H9 (cell line): ENCODE data around the gene LRPPRC. TPM values are rescaled to one million over a fixed set of nuclear protein-coding genes. Genes with fewer than 3 reads are reported as not detected.

Source experiments
- DNase-seq: peaks from one replicate; pipeline ENCODE4 v3.0.0-alpha.2; 2017
- H2AFZ ChIP-seq: one replicate; pipeline ENCODE4 v1.6.1; 2013; ENCODE audit warnings: mild to moderate bottlenecking, low read length, control low read depth, moderate library complexity
- H2AK5ac ChIP-seq: 2 replicates; pipeline ENCODE4 v1.6.1; 2013; ENCODE audit warnings: low read length, control low read depth, mixed read lengths; ENCODE audit not compliant: insufficient read length
- H2BK120ac ChIP-seq: one replicate; pipeline ENCODE4 v1.6.1; 2013; ENCODE audit warnings: low read depth, mild to moderate bottlenecking, low read length, control low read depth, inconsistent platforms; ENCODE audit not compliant: poor library complexity, severe bottlenecking
- H2BK12ac ChIP-seq: 2 replicates; pipeline ENCODE4 v1.6.1; 2013; ENCODE audit warnings: low read length, control low read depth, mixed read lengths, low read depth; ENCODE audit not compliant: insufficient read length
- H2BK15ac ChIP-seq: 2 replicates; pipeline ENCODE4 v1.6.1; 2013; ENCODE audit warnings: low read depth, low read length, control low read depth
- H2BK20ac ChIP-seq: one replicate; pipeline ENCODE4 v1.6.1; 2013; ENCODE audit warnings: low read depth, mild to moderate bottlenecking, low read length, control low read depth, inconsistent platforms; ENCODE audit not compliant: poor library complexity, severe bottlenecking
- H2BK5ac ChIP-seq: 2 replicates; pipeline ENCODE4 v1.6.1; 2013; ENCODE audit warnings: low read length, control low read depth, mixed read lengths; ENCODE audit not compliant: insufficient read length
- H3K14ac ChIP-seq: 2 replicates; pipeline ENCODE4 v1.6.1; 2013; ENCODE audit warnings: low read length, control low read depth; ENCODE audit not compliant: insufficient read depth
- H3K18ac ChIP-seq: 2 replicates; pipeline ENCODE4 v1.6.1; 2013; ENCODE audit warnings: low read depth, mild to moderate bottlenecking, mixed read lengths, low read length, control low read depth; ENCODE audit not compliant: insufficient read length
- H3K23ac ChIP-seq: 2 replicates; pipeline ENCODE4 v1.6.1; 2013; ENCODE audit warnings: low read length, control low read depth, mixed read lengths, low read depth; ENCODE audit not compliant: insufficient read length
- H3K23me2 ChIP-seq: 2 replicates; pipeline ENCODE4 v1.6.1; 2013; ENCODE audit warnings: low read depth, mild to moderate bottlenecking, mixed read lengths, low read length, control low read depth; ENCODE audit not compliant: insufficient read length, poor library complexity, severe bottlenecking
- H3K27ac ChIP-seq: 2 replicates; pipeline ENCODE4 v1.5.1; 2013; ENCODE audit warnings: low read length, control low read depth, mixed read lengths, low read depth; ENCODE audit not compliant: insufficient read length
- H3K27me3 ChIP-seq: 2 replicates; pipeline ENCODE4 v1.6.1; 2013; ENCODE audit warnings: low read length, control low read depth, inconsistent platforms; ENCODE audit not compliant: insufficient read depth
- H3K4ac ChIP-seq: 2 replicates; pipeline ENCODE4 v1.6.1; 2013; ENCODE audit warnings: low read depth, mild to moderate bottlenecking, control low read depth, inconsistent platforms, low read length, moderate library complexity
- H3K4me1 ChIP-seq: 2 replicates; pipeline ENCODE4 v1.6.1; 2013; ENCODE audit warnings: low read length, control low read depth, inconsistent platforms; ENCODE audit not compliant: insufficient read depth
- H3K4me2 ChIP-seq: 2 replicates; pipeline ENCODE4 v1.6.1; 2013; ENCODE audit warnings: low read length, control low read depth, mixed read lengths; ENCODE audit not compliant: insufficient read length, insufficient read depth
- H3K56ac ChIP-seq: 2 replicates; pipeline ENCODE4 v1.6.1; 2013; ENCODE audit warnings: low read depth, mild to moderate bottlenecking, mixed read lengths, low read length, control low read depth; ENCODE audit not compliant: insufficient read length
- H3K79me1 ChIP-seq: 2 replicates; pipeline ENCODE4 v1.6.1; 2013; ENCODE audit warnings: low read depth, mild to moderate bottlenecking, moderate library complexity, low read length, control low read depth, inconsistent platforms; ENCODE audit not compliant: insufficient read depth, poor library complexity, severe bottlenecking
- H3K79me2 ChIP-seq: 2 replicates; pipeline ENCODE4 v1.6.1; 2013; ENCODE audit warnings: low read length, control low read depth, inconsistent platforms; ENCODE audit not compliant: insufficient read depth
- H3K9ac ChIP-seq: 2 replicates; pipeline ENCODE4 v1.6.1; 2013; ENCODE audit warnings: low read length, control low read depth, mixed read lengths; ENCODE audit not compliant: insufficient read length; ENCODE audit errors: extremely low read depth
- H3K9me3 ChIP-seq: one replicate; pipeline ENCODE4 v1.6.1; 2013; ENCODE audit warnings: low read depth, low read length, inconsistent platforms; ENCODE audit not compliant: control insufficient read depth
- H3T11ph ChIP-seq: one replicate; pipeline ENCODE4 v1.6.1; 2013; ENCODE audit warnings: mild to moderate bottlenecking, low read length, control low read depth, inconsistent platforms
- H4K20me1 ChIP-seq: one replicate; pipeline ENCODE4 v1.6.1; 2013; ENCODE audit not compliant: control insufficient read depth, insufficient read length, insufficient read depth
- H4K5ac ChIP-seq: 2 replicates; pipeline ENCODE4 v1.6.1; 2013; ENCODE audit warnings: low read depth, mild to moderate bottlenecking, mixed read lengths, low read length, control low read depth; ENCODE audit not compliant: insufficient read length
- H4K8ac ChIP-seq: replicated peaks from 2 replicates; pipeline ENCODE4 v1.6.1; 2013; ENCODE audit warnings: low read length, control low read depth, mixed read lengths, low read depth; ENCODE audit not compliant: insufficient read length
- H4K91ac ChIP-seq: 2 replicates; pipeline ENCODE4 v1.6.1; 2013; ENCODE audit warnings: low read depth, mild to moderate bottlenecking, moderate library complexity, mixed read lengths, low read length, control low read depth; ENCODE audit not compliant: insufficient read length
- H3K27ac Mint-ChIP-seq, 3 experiments: 2 replicates in 2 of 3; 3 replicates in 1 of 3; pipeline ENCODE4 v1.8.0; 2020 to 2021; ENCODE audit warnings: mixed read lengths in 3 of 3, mild to moderate bottlenecking in 1 of 3, moderate library complexity in 1 of 3
- H3K27me3 Mint-ChIP-seq: 2 replicates; pipeline ENCODE4 v1.8.0; 2021; ENCODE audit warnings: low read depth, mild to moderate bottlenecking, moderate library complexity, mixed read lengths
- H3K36me3 Mint-ChIP-seq, 3 experiments: 2 replicates in 2 of 3; 3 replicates in 1 of 3; pipeline ENCODE4 v1.8.0; 2020 to 2021; ENCODE audit warnings: low read depth in 3 of 3, mixed read lengths in 3 of 3; ENCODE audit not compliant: insufficient read depth in 1 of 3
- H3K4me1 Mint-ChIP-seq, 2 experiments: 2 replicates each; pipeline ENCODE4 v1.8.0; 2020; ENCODE audit warnings: mixed read lengths in 2 of 2
- H3K4me3 Mint-ChIP-seq, 2 experiments: 2 replicates in 1 of 2; 3 replicates in 1 of 2; pipeline ENCODE4 v1.8.0; 2020 to 2021; ENCODE audit warnings: mild to moderate bottlenecking in 2 of 2, mixed read lengths in 2 of 2, moderate library complexity in 1 of 2
- H3K9me3 Mint-ChIP-seq, 2 experiments: 2 replicates in 1 of 2; 3 replicates in 1 of 2; pipeline ENCODE4 v1.8.0; 2020; ENCODE audit warnings: mild to moderate bottlenecking in 2 of 2, mixed read lengths in 2 of 2, moderate library complexity in 1 of 2
- CTCF ChIP-seq: fragments of 200-600 bp; sonication (generic); conservative IDR thresholded peaks from 3 replicates; pipeline ENCODE4 v1.8.0; 2021; ENCODE audit warnings: antibody characterized with exemption, mild to moderate bottlenecking
- WGBS: extraction: QIAGEN DNeasy Blood & Tissue Kit; methylation state at CpG from one replicate; pipeline ENCODE4 v1.1.7; 2013; ENCODE audit warnings: missing lambda C conversion rate, low lambda C conversion rate, mixed read lengths; ENCODE audit not compliant: insufficient read length; ENCODE audit errors: extremely low coverage; 5-methylcytosine and 5-hydroxymethylcytosine counted together
- total RNA-seq: library from RNA; stranded (reverse); gene quantifications from 2 replicates; pipeline ENCODE4 v1.2.1, GENCODE V29; 2021

Gene LRPPRC
- total RNA-seq, 1 experiment from 2014 or later, result 182 TPM

GRCh38 chr2:43838560-43839267, 157.1 kb downstream of the LRPPRC start, which contains the start of the genes ABCG5 and ABCG8:
Gene ABCG5, minus strand, starts transcription at chr2:43838839. Its CDS starts 160 bp downstream, at chr2:43838679.
Gene ABCG8, plus strand, starts transcription at chr2:43838971. Its CDS starts 83 bp downstream, at chr2:43839054.
- no peaks in the 10 kb centered on the region for H3K79me1 ChIP-seq
- no peak within 1 kb of the TSS for H4K8ac ChIP-seq
- H3K4me1 ChIP-seq, result no peaks in the 10 kb centered on the region; the same call in 1 of the 2 replicates
- no peak within 1 kb of the TSS for H4K91ac ChIP-seq
- H2AFZ ChIP-seq, result no peak within 1 kb of the TSS
- H2AK5ac ChIP-seq, result no peak within 1 kb of the TSS
- Mint-ChIP-seq H3K4me3 (no peak within 1 kb of the TSS), H3K36me3 (no peaks in the 10 kb centered on the region), H3K27ac (no peak within 1 kb of the TSS; a peak in 2 of 7 replicates), H3K4me1 (peaks cover 0 to 11% of the 10 kb centered on the region in 2 experiments; a peak in 2 of 4 replicates), H3K9me3 (no peaks in the 10 kb centered on the region), H3K27me3 (no peaks in the 10 kb centered on the region)
- H3K79me2 ChIP-seq, result no peaks in the 10 kb centered on the region
- no CpG with 5 or more reads among the region's 20 CpGs for WGBS
- H3K27ac ChIP-seq, result no peak within 1 kb of the TSS
- no peak within 1 kb of the TSS for H3T11ph ChIP-seq
- no peak within 1 kb of the TSS for H2BK120ac ChIP-seq
- H3K23ac ChIP-seq, result no peak within 1 kb of the TSS
- H4K20me1 ChIP-seq, result no peaks in the 10 kb centered on the region
- no peak within 1 kb of the TSS for H3K18ac ChIP-seq
- no peak within 1 kb of the TSS for H3K14ac ChIP-seq
- H3K4ac ChIP-seq, result no peak within 1 kb of the TSS
- H3K27me3 ChIP-seq, result no peaks in the 10 kb centered on the region
- no peaks in the 10 kb centered on the region for H3K9me3 ChIP-seq
- H2BK12ac ChIP-seq, result no peak within 1 kb of the TSS
- no peak for DNase-seq
- H3K56ac ChIP-seq, result no peak within 1 kb of the TSS
- TF ChIP-seq CTCF, result no peak
- H3K23me2 ChIP-seq, result no peaks in the 10 kb centered on the region
- no peak within 1 kb of the TSS for H3K4me2 ChIP-seq
- no peak within 1 kb of the TSS for H2BK5ac ChIP-seq
- H4K5ac ChIP-seq, result no peak within 1 kb of the TSS
- no peak within 1 kb of the TSS for H2BK15ac ChIP-seq
- H2BK20ac ChIP-seq, result no peak within 1 kb of the TSS
- H3K9ac ChIP-seq, result no peak within 1 kb of the TSS
